HK-2 (cell line): ENCODE data around the gene KRT16.
A peak's percentile ranks its signal among the peaks of the same experiment; 100 is the strongest.
"Not testable (repeated sequence)": the region's sequence is repeated elsewhere in the genome, so short reads cannot be mapped to it uniquely, and the experiment has no call there.

Source experiments
- DNase-seq: peaks from one replicate; pipeline ENCODE4 v3.0.0-alpha.2; 2018; ENCODE audit not compliant: unreplicated experiment

The KRT16 gene

GRCh38 chr17:41647940-41648410 lies 35.4 kb upstream of the KRT16 start:
- DNase-seq: peak; percentile 95

- DNase-seq: no peak
Measured at GRCh38 chr17:41647038-41647813, 34.7 kb upstream of the KRT16 start.

GRCh38 chr17:41642252-41643156 lies 29.9 kb upstream of the KRT16 start:
- DNase-seq: no peak

- DNase-seq: not testable (repeated sequence)
Measured at GRCh38 chr17:41640596-41640995, 28.0 kb upstream of the KRT16 start.

- DNase-seq: no peak
Measured at GRCh38 chr17:41639492-41640473, 27.2 kb upstream of the KRT16 start.

GRCh38 chr17:41638941-41639340 lies 26.4 kb upstream of the KRT16 start:
- DNase-seq: no peak

GRCh38 chr17:41638194-41638593 lies 25.6 kb upstream of the KRT16 start:
- DNase-seq: no peak

GRCh38 chr17:41636652-41637051 lies 24.1 kb upstream of the KRT16 start:
- no peak for DNase-seq

GRCh38 chr17:41635121-41636097 lies 22.8 kb upstream of the KRT16 start:
- no peak for DNase-seq

GRCh38 chr17:41634639-41635038 lies 22.1 kb upstream of the KRT16 start:
- DNase-seq: no peak

- no peak for DNase-seq
Measured at GRCh38 chr17:41633556-41634199, 21.1 kb upstream of the KRT16 start.

GRCh38 chr17:41632482-41633105 lies 20.0 kb upstream of the KRT16 start:
- no peak for DNase-seq

- no peak for DNase-seq
Measured at GRCh38 chr17:41631898-41632285, 19.3 kb upstream of the KRT16 start.

GRCh38 chr17:41631025-41631897 lies 18.7 kb upstream of the KRT16 start:
- DNase-seq: no peak

GRCh38 chr17:41629826-41630670 lies 17.5 kb upstream of the KRT16 start:
- no peak for DNase-seq

GRCh38 chr17:41629316-41629715 lies 16.7 kb upstream of the KRT16 start:
- DNase-seq: no peak

GRCh38 chr17:41628621-41629255 lies 16.2 kb upstream of the KRT16 start:
- DNase-seq: not testable (repeated sequence)
